OCI-LY3 (cell line): ENCODE data around the gene LHPP.

Experiments
- H2AFZ ChIP-seq: fragments of 200-600, 300-600 bp; shearing (Covaris generic); 2 replicates; pipeline ENCODE4 v1.6.0; 2014; ENCODE audit warnings: antibody characterized with exemption, low read depth, low read length
- H3K27ac ChIP-seq: fragments of 200-600, 300-600 bp; sonication (generic); 2 replicates; pipeline ENCODE4 v1.5.1; 2014; ENCODE audit warnings: mild to moderate bottlenecking, low read length, moderate library complexity, mixed read lengths
- H3K27me3 ChIP-seq: fragments of 200-600, 300-600 bp; sonication (generic); 2 replicates; pipeline ENCODE4 v1.6.1; 2014; ENCODE audit warnings: low read depth, low read length, mixed read lengths
- H3K36me3 ChIP-seq: fragments of 200-600, 300-600 bp; sonication (generic); replicated peaks from 2 replicates; pipeline ENCODE3; 2014; ENCODE audit warnings: low read depth, low read length, mixed read lengths
- H3K4me1 ChIP-seq: fragments of 300-600, 200-600 bp; sonication (generic); 2 replicates; pipeline ENCODE4 v1.6.1; 2014; ENCODE audit warnings: low read length, mixed read lengths
- H3K4me2 ChIP-seq: fragments of 200-600, 300-600 bp; sonication (generic); 2 replicates; pipeline ENCODE4 v1.6.1; 2014; ENCODE audit warnings: low read length, mixed read lengths
- H3K4me3 ChIP-seq: fragments of 300-600, 200-600 bp; sonication (generic); 2 replicates; pipeline ENCODE4 v1.5.1; 2014; ENCODE audit warnings: antibody characterized with exemption, mild to moderate bottlenecking, low read length, moderate library complexity
- H3K79me2 ChIP-seq: fragments of 300-600, 200-600 bp; shearing (Covaris generic); 2 replicates; pipeline ENCODE4 v1.6.1; 2014; ENCODE audit warnings: mild to moderate bottlenecking, low read length, mixed read lengths
- H3K9ac ChIP-seq: fragments of 300-600, 200-600 bp; shearing (Covaris generic); 2 replicates; pipeline ENCODE4 v1.6.0; 2014; ENCODE audit warnings: mild to moderate bottlenecking, low read length, moderate library complexity
- H3K9me3 ChIP-seq: fragments of 200-600, 300-600 bp; shearing (Covaris generic); 2 replicates; pipeline ENCODE4 v1.6.1; 2014; ENCODE audit warnings: low read length, mixed read lengths; ENCODE audit not compliant: insufficient read depth
- H4K20me1 ChIP-seq: fragments of 200-600, 300-600 bp; sonication (generic); 2 replicates; pipeline ENCODE4 v1.6.1; 2016; ENCODE audit warnings: low read length, mixed read lengths; ENCODE audit not compliant: insufficient read depth
- CTCF ChIP-seq: fragments of 200-600, 300-600 bp; sonication (generic); IDR thresholded peaks from 2 replicates; pipeline ENCODE4 v1.5.1; 2014; ENCODE audit warnings: antibody characterized with exemption, low read length, low read depth
- EZH2phosphoT487 ChIP-seq: fragments of 200-600 bp; shearing (Covaris generic); IDR thresholded peaks from 2 replicates; pipeline ENCODE4 v1.6.1; 2018; ENCODE audit warnings: antibody characterized with exemption, mixed run types, low read depth

Gene LHPP

GRCh38 chr10:124508070-124508667 is 46.5 kb downstream of the LHPP start:
- H3K36me3 ChIP-seq: no peaks in the 10 kb centered on the region
- no peak overlapping the region for H3K4me3 ChIP-seq
- no peak overlapping the region for H2AFZ ChIP-seq
- peaks cover 6% of the 10 kb centered on the region; the same call in 1 of the 2 replicates for H3K4me1 ChIP-seq
- no peaks in the 10 kb centered on the region for H4K20me1 ChIP-seq
- H3K9me3 ChIP-seq: no peaks in the 10 kb centered on the region
- no peak overlapping the region for H3K4me2 ChIP-seq
- H3K27ac ChIP-seq: no peak overlapping the region
- TF ChIP-seq EZH2phosphoT487: no peak
- no peak for TF ChIP-seq CTCF
- no peak overlapping the region for H3K9ac ChIP-seq
- no peaks in the 10 kb centered on the region for H3K27me3 ChIP-seq
- H3K79me2 ChIP-seq: no peaks in the 10 kb centered on the region

GRCh38 chr10:124508907-124509454 is 47.4 kb downstream of the LHPP start:
- Histone ChIP-seq H3K4me2 (no peak overlapping the region), H4K20me1 (no peaks in the 10 kb centered on the region), H3K79me2 (no peaks in the 10 kb centered on the region), H3K4me1 (peaks cover 6% of the 10 kb centered on the region; the same call in 1 of the 2 replicates), H2AFZ (no peak overlapping the region), H3K36me3 (no peaks in the 10 kb centered on the region), H3K27ac (no peak overlapping the region), H3K27me3 (no peaks in the 10 kb centered on the region), H3K4me3 (no peak overlapping the region), H3K9ac (no peak overlapping the region), H3K9me3 (no peaks in the 10 kb centered on the region)
- TF ChIP-seq CTCF: no peak
- no peak for TF ChIP-seq EZH2phosphoT487

GRCh38 chr10:124509880-124510632 is 48.4 kb downstream of the LHPP start:
- no peak overlapping the region for H3K4me3 ChIP-seq
- no peak overlapping the region for H3K4me2 ChIP-seq
- H4K20me1 ChIP-seq: no peaks in the 10 kb centered on the region
- H3K27ac ChIP-seq: no peak overlapping the region
- H3K4me1 ChIP-seq: peaks cover 6% of the 10 kb centered on the region; the same call in 1 of the 2 replicates
- no peak overlapping the region for H3K9ac ChIP-seq
- no peaks in the 10 kb centered on the region for H3K27me3 ChIP-seq
- H3K79me2 ChIP-seq: no peaks in the 10 kb centered on the region
- TF ChIP-seq EZH2phosphoT487 (no peak), CTCF (no peak)
- no peaks in the 10 kb centered on the region for H3K36me3 ChIP-seq
- no peak overlapping the region for H2AFZ ChIP-seq
- no peaks in the 10 kb centered on the region for H3K9me3 ChIP-seq

GRCh38 chr10:124510759-124511158 is 49.1 kb downstream of the LHPP start:
- H3K79me2 ChIP-seq: no peaks in the 10 kb centered on the region
- no peak overlapping the region for H3K4me2 ChIP-seq
- H3K4me3 ChIP-seq: no peak overlapping the region
- peaks cover 6% of the 10 kb centered on the region; the same call in 1 of the 2 replicates for H3K4me1 ChIP-seq
- no peaks in the 10 kb centered on the region for H3K9me3 ChIP-seq
- H4K20me1 ChIP-seq: no peaks in the 10 kb centered on the region
- H2AFZ ChIP-seq: no peak overlapping the region
- H3K36me3 ChIP-seq: no peaks in the 10 kb centered on the region
- no peak overlapping the region for H3K27ac ChIP-seq
- H3K27me3 ChIP-seq: no peaks in the 10 kb centered on the region
- H3K9ac ChIP-seq: no peak overlapping the region
- TF ChIP-seq CTCF (no peak), EZH2phosphoT487 (no peak)
